Stimulated activated naive CD8-positive, alpha-beta T cell treated with anti-CD3 and anti-CD28 coated beads, Interleukin-15, amount 100 ng/mL, for 72 hours (primary cell): Measurements from ENCODE around the gene MYH6.
A peak's percentile ranks its signal among the peaks of the same experiment; 100 is the strongest.
"Not testable (repeated sequence)": the region's sequence is repeated elsewhere in the genome, so short reads cannot be mapped to it uniquely, and the experiment has no call there.

ENCODE experiments used
- ATAC-seq: fragments of 150-1000 bp; cut with Tn5 transposase; 2 replicates; pipeline ENCODE4 v1.10.0; 2021; ENCODE audit warnings: mild to moderate bottlenecking, moderate library complexity
- DNase-seq, 2 donors: peaks; one replicate each; pipeline ENCODE4 v3.0.0; 2021 to 2022
- H3K27ac Mint-ChIP-seq, 2 donors: one replicate each; pipeline ENCODE4 v1.8.0; 2022; ENCODE audit warnings: mild to moderate bottlenecking in 2 of 2, mixed read lengths in 2 of 2, moderate library complexity in 2 of 2
- H3K27me3 Mint-ChIP-seq: one replicate; pipeline ENCODE4 v1.8.0; 2022; ENCODE audit warnings: mixed read lengths
- H3K4me1 Mint-ChIP-seq: one replicate; pipeline ENCODE4 v1.8.0; 2022; ENCODE audit warnings: mild to moderate bottlenecking, mixed read lengths
- H3K4me3 Mint-ChIP-seq, 2 donors: one replicate each; pipeline ENCODE4 v1.8.0; 2022; ENCODE audit warnings: mild to moderate bottlenecking in 2 of 2, mixed read lengths in 2 of 2, moderate library complexity in 1 of 2
- H3K9me3 Mint-ChIP-seq, 2 donors: one replicate each; pipeline ENCODE4 v1.8.0; 2022; ENCODE audit warnings: mixed read lengths in 2 of 2

MYH6 gene

GRCh38 chr14:23407516-23408306 lies at the start of gene MYH6:
Gene MYH6 (minus strand): TSS chr14:23408273. CDS start chr14:23407223, 1,050 bp downstream.
- Mint-ChIP-seq H3K4me1 (no peaks in the 10 kb centered on the region), H3K9me3 (no peaks in the 10 kb centered on the region), H3K27ac (peak within 1 kb of the TSS in 1 of 2 donors; percentile 20), H3K4me3 (no peak within 1 kb of the TSS), H3K27me3 (peaks cover 10% of the 10 kb centered on the region)
- ATAC-seq, result no peak
- no peak for DNase-seq

- H3K27me3 Mint-ChIP-seq, result peaks cover 50% of the 10 kb centered on the region
- not testable (repeated sequence) for DNase-seq, H3K9me3 Mint-ChIP-seq, ATAC-seq, H3K4me3 Mint-ChIP-seq, H3K27ac Mint-ChIP-seq, H3K4me1 Mint-ChIP-seq
Measured at GRCh38 chr14:23456883-23457586, 49.0 kb upstream of the MYH6 start.

- DNase-seq (no peak), ATAC-seq (no peak)
- H3K9me3 Mint-ChIP-seq, result no peaks in the 10 kb centered on the region
- H3K4me1 Mint-ChIP-seq, result no peaks in the 10 kb centered on the region
- H3K27me3 Mint-ChIP-seq, result peaks cover 51% of the 10 kb centered on the region
- H3K27ac Mint-ChIP-seq, result no peak overlapping the region
- no peak overlapping the region for H3K4me3 Mint-ChIP-seq
Measured at GRCh38 chr14:23454445-23454856, 46.4 kb upstream of the MYH6 start.

GRCh38 chr14:23452237-23452636 lies 44.2 kb upstream of the MYH6 start:
- Mint-ChIP-seq H3K4me1 (peaks cover 9% of the 10 kb centered on the region), H3K27ac (no peak overlapping the region), H3K4me3 (no peak overlapping the region), H3K9me3 (no peaks in the 10 kb centered on the region), H3K27me3 (peaks cover 48% of the 10 kb centered on the region)
- DNase-seq, result no peak
- ATAC-seq, result no peak

- H3K4me1 Mint-ChIP-seq, result peaks cover 9% of the 10 kb centered on the region
- ATAC-seq (no peak), DNase-seq (no peak)
- no peaks in the 10 kb centered on the region for H3K9me3 Mint-ChIP-seq
- peaks cover 34% of the 10 kb centered on the region for H3K27me3 Mint-ChIP-seq
- H3K27ac Mint-ChIP-seq, result no peak overlapping the region
- no peak overlapping the region for H3K4me3 Mint-ChIP-seq
Measured at GRCh38 chr14:23450379-23450778, 42.3 kb upstream of the MYH6 start.

GRCh38 chr14:23449314-23449713 lies 41.2 kb upstream of the MYH6 start:
- H3K27ac Mint-ChIP-seq, result peak overlapping the region in 1 of 2 donors; percentile 45
- ATAC-seq (no peak), DNase-seq (no peak)
- H3K27me3 Mint-ChIP-seq, result peaks cover 23% of the 10 kb centered on the region
- H3K4me1 Mint-ChIP-seq, result peaks cover 9% of the 10 kb centered on the region
- no peak overlapping the region for H3K4me3 Mint-ChIP-seq
- no peaks in the 10 kb centered on the region for H3K9me3 Mint-ChIP-seq

GRCh38 chr14:23447361-23448350 lies 39.6 kb upstream of the MYH6 start:
- Mint-ChIP-seq H3K4me1 (peaks cover 9% of the 10 kb centered on the region), H3K4me3 (peak overlapping the region in 1 of 2 donors; percentile 64), H3K27ac (peak overlapping the region; percentile 90 to 93), H3K27me3 (peaks cover 19% of the 10 kb centered on the region), H3K9me3 (no peaks in the 10 kb centered on the region)
- DNase-seq, result no peak
- ATAC-seq, result peak; percentile 77

- no peak overlapping the region for H3K27ac Mint-ChIP-seq
- no peak overlapping the region for H3K4me3 Mint-ChIP-seq
- peaks cover 25% of the 10 kb centered on the region for H3K27me3 Mint-ChIP-seq
- peaks cover 9% of the 10 kb centered on the region for H3K4me1 Mint-ChIP-seq
- H3K9me3 Mint-ChIP-seq, result no peaks in the 10 kb centered on the region
- DNase-seq, result no peak
- no peak for ATAC-seq
Measured at GRCh38 chr14:23446291-23446851, 38.3 kb upstream of the MYH6 start.

GRCh38 chr14:23445773-23446172 lies 37.7 kb upstream of the MYH6 start:
- Mint-ChIP-seq H3K27ac (no peak overlapping the region), H3K4me1 (peaks cover 9% of the 10 kb centered on the region), H3K27me3 (peaks cover 25% of the 10 kb centered on the region)

GRCh38 chr14:23444314-23444713 lies 36.2 kb upstream of the MYH6 start:
- ATAC-seq (no peak), DNase-seq (no peak)
- Mint-ChIP-seq H3K27ac (no peak overlapping the region), H3K27me3 (peaks cover 15% of the 10 kb centered on the region), H3K4me1 (peaks cover 9% of the 10 kb centered on the region), H3K4me3 (no peak overlapping the region), H3K9me3 (no peaks in the 10 kb centered on the region)

More at GRCh38 chr14:23445773-23446172, 37.7 kb upstream of the MYH6 start:
- ATAC-seq (no peak), DNase-seq (no peak)
- Mint-ChIP-seq H3K9me3 (no peaks in the 10 kb centered on the region), H3K4me3 (no peak overlapping the region)

- ATAC-seq, result no peak
- H3K4me1 Mint-ChIP-seq, result peaks cover 9% of the 10 kb centered on the region
- H3K4me3 Mint-ChIP-seq, result no peak overlapping the region
- peaks cover 12% of the 10 kb centered on the region for H3K27me3 Mint-ChIP-seq
- no peaks in the 10 kb centered on the region for H3K9me3 Mint-ChIP-seq
- H3K27ac Mint-ChIP-seq, result no peak overlapping the region
- DNase-seq, result no peak
Measured at GRCh38 chr14:23443881-23444280, 35.8 kb upstream of the MYH6 start.

GRCh38 chr14:23443411-23443812 lies 35.3 kb upstream of the MYH6 start:
- no peak for DNase-seq
- Mint-ChIP-seq H3K4me1 (peaks cover 9% of the 10 kb centered on the region), H3K9me3 (no peaks in the 10 kb centered on the region), H3K27me3 (peaks cover 12% of the 10 kb centered on the region), H3K4me3 (no peak overlapping the region), H3K27ac (no peak overlapping the region)
- ATAC-seq, result no peak

- peaks cover 6% of the 10 kb centered on the region for H3K4me1 Mint-ChIP-seq
- H3K9me3 Mint-ChIP-seq, result no peaks in the 10 kb centered on the region
- peaks cover 12% of the 10 kb centered on the region for H3K27me3 Mint-ChIP-seq
- no peak overlapping the region for H3K4me3 Mint-ChIP-seq
- ATAC-seq (no peak), DNase-seq (no peak)
- no peak overlapping the region for H3K27ac Mint-ChIP-seq
Measured at GRCh38 chr14:23442721-23443356, 34.8 kb upstream of the MYH6 start.

GRCh38 chr14:23441076-23441475 lies 33.0 kb upstream of the MYH6 start:
- Mint-ChIP-seq H3K27me3 (peaks cover 12% of the 10 kb centered on the region), H3K27ac (no peak overlapping the region), H3K4me1 (no peaks in the 10 kb centered on the region), H3K9me3 (no peaks in the 10 kb centered on the region), H3K4me3 (no peak overlapping the region)
- DNase-seq, result no peak
- no peak for ATAC-seq
